ENCODE data around the gene CHCHD6. TPM values are rescaled to one million over a fixed set of nuclear protein-coding genes. Genes with fewer than 3 reads are reported as not detected.

CHCHD6 gene
- total RNA-seq, 2 experiments from 2014 or later: 16.6 to 21.2 TPM

GRCh38 chr3:126956866-126957650, 253.0 kb downstream of the CHCHD6 start:
- no peaks in the 10 kb centered on the region for H3K4me1 Mint-ChIP-seq (ENCODE audit: low read depth)
- no peaks in the 10 kb centered on the region for H3K9me3 Mint-ChIP-seq
- TF ChIP-seq, protein P1, sequence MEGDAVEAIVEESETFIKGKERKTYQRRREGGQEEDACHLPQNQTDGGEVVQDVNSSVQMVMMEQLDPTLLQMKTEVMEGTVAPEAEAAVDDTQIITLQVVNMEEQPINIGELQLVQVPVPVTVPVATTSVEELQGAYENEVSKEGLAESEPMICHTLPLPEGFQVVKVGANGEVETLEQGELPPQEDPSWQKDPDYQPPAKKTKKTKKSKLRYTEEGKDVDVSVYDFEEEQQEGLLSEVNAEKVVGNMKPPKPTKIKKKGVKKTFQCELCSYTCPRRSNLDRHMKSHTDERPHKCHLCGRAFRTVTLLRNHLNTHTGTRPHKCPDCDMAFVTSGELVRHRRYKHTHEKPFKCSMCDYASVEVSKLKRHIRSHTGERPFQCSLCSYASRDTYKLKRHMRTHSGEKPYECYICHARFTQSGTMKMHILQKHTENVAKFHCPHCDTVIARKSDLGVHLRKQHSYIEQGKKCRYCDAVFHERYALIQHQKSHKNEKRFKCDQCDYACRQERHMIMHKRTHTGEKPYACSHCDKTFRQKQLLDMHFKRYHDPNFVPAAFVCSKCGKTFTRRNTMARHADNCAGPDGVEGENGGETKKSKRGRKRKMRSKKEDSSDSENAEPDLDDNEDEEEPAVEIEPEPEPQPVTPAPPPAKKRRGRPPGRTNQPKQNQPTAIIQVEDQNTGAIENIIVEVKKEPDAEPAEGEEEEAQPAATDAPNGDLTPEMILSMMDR (IDR thresholded peaks at IDR 0.05): no peak
- CTCF ChIA-PET: no interaction called here
- H3K36me3 Mint-ChIP-seq (ENCODE audit: low read depth): no peaks in the 10 kb centered on the region
- no peaks in the 10 kb centered on the region for H3K27me3 Mint-ChIP-seq
- POLR2A ChIA-PET: no interaction called here
- no peak overlapping the region for H3K27ac Mint-ChIP-seq
- ATAC-seq (no peak), DNase-seq (no peak)
- no peak overlapping the region for H3K4me3 Mint-ChIP-seq
- intact Hi-C loops (cut with micrococcal nuclease): no loop called here

DNA sequence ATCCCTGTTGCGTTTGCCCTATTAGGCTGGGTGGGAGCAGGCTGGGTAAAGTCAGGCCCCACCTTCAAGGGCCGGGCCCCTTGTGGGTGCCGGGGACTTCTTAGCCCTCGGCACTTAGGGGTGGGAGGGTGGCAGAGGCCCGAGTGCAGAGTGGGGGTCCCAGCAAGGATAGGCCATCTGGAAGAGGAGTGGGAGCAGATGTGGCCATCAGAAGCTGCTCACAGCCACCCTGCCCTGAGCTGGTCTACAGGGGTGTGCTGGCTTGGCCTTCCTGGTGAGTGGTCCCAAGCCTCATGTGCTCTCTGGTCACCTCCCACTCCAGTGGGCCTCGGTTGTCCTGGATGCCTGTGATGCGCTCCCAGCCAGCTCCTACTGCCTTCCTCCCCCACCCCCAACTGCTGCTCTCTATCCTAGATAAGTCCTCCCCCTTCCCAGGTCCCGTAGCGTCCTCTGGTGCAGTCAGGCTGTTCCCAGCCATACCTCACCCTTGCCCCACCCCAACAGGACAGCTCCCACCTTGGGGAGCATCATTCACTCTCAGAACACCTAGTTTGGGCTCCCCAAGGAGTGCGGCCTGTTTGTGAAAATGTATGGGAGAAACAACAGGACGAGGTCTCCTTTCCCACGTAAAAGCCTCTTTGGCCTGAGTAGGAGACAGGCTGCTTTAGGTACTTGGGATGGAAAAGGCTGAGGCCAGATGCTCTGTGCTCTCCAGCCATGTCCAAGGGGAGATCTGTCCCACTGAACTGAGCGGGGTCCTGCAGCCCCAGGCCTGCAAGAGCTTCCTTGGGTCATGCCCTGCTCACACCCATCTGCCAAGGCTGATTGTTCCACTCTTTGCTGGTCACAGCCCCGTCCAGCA, 254.0 kb downstream of the CHCHD6 start:
- Mint-ChIP-seq H3K36me3 (ENCODE audit: low read depth) (no peaks in the 10 kb centered on the region), H3K27me3 (no peaks in the 10 kb centered on the region), H3K4me3 (no peak overlapping the region), H3K9me3 (no peaks in the 10 kb centered on the region), H3K4me1 (ENCODE audit: low read depth) (no peaks in the 10 kb centered on the region), H3K27ac (no peak overlapping the region)
- ATAC-seq (no peak), DNase-seq (no peak)
- CTCF ChIA-PET: no interaction called here
- TF ChIP-seq, protein P1 (IDR thresholded peaks at IDR 0.05): no peak
- intact Hi-C loops (cut with micrococcal nuclease): no loop called here
- POLR2A ChIA-PET: no interaction called here

DNA sequence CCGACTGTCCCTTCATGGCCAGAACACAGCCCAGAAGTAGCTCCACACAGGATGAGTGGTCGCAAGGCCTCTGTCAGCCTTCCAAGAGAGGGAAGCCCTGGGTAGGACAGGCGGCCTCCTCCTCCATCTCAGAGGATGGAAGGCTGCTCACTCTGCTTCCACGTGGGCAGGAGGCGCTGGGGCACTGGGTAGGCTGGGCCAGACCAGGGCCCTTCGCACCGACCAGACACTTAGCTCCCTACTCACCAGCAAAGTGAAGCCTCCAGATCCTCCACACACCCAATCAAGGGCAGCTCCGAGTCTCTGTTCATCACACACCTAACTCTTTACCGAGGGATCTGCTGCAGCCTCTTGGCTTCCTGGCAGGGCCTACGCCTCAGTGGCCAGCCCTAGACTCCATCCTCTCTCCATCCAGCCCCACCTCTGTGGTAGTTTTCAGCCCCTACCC, 254.6 kb downstream of the CHCHD6 start:
- H3K9me3 Mint-ChIP-seq: no peaks in the 10 kb centered on the region
- H3K27ac Mint-ChIP-seq: no peak overlapping the region
- DNase-seq (no peak), ATAC-seq (no peak)
- TF ChIP-seq, protein P1 (IDR thresholded peaks at IDR 0.05): no peak
- ChIA-PET CTCF (no interaction called here), POLR2A (no interaction called here)
- H3K36me3 Mint-ChIP-seq (ENCODE audit: low read depth): no peaks in the 10 kb centered on the region
- no peak overlapping the region for H3K4me3 Mint-ChIP-seq
- no peaks in the 10 kb centered on the region for H3K27me3 Mint-ChIP-seq
- intact Hi-C loops (cut with micrococcal nuclease): no loop called here
- no peaks in the 10 kb centered on the region for H3K4me1 Mint-ChIP-seq (ENCODE audit: low read depth)

- ChIA-PET CTCF (no interaction called here), POLR2A (no interaction called here)
- ATAC-seq: no peak
- Mint-ChIP-seq H3K4me3 (no peak overlapping the region), H3K36me3 (ENCODE audit: low read depth) (no peaks in the 10 kb centered on the region), H3K4me1 (ENCODE audit: low read depth) (no peaks in the 10 kb centered on the region), H3K9me3 (no peaks in the 10 kb centered on the region), H3K27ac (no peak overlapping the region), H3K27me3 (no peaks in the 10 kb centered on the region)
- DNase-seq: no peak
- TF ChIP-seq, protein P1 (IDR thresholded peaks at IDR 0.05): no peak
- intact Hi-C loops (cut with micrococcal nuclease): no loop called here
These were observed 255.3 kb downstream of the CHCHD6 start for GRCh38 chr3:126959136-126959920.

All from activated CD8-positive, alpha-beta T cell treated with anti-CD3 and anti-CD28 coated beads for 36 hours (primary cell).